Measurements from ENCODE around the gene D2HGDH.

DNA sequence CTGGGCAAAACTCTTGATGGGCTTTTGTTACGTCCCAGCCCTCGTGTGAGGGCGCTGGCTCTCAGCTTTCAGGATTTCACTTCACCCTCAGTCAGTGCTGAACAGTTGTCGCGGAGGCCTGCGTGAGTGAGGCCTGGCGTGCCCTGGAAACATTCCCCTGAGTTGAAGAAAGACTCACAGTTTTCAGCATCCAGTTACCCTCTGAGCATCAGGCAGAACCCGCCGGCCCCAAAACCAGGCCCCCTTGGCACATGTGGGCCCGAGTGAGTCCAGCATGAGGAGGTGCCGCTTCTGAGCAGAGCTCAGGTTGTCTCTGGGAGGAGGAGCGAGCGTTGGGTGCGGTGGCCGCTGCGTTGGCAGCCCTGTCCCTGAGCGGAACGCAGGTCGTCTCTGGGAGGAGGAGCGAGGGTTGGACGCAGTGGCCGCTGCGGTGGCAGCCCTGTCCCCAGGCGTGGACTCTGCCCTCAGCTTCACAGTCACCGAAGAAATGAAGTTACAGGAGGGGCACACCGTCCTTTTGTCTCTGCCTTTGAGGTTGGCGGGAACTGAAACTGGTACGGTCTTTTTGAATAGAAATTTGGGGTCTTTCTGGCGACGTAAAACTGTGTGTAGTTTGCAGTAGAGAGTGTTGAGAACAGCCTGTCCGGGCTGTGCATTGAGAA, 74.4 kb downstream of the D2HGDH start, which contains the start of gene NEU4:
- TF ChIP-seq CTCF (IDR thresholded peaks at IDR 0.05; ENCODE audit: low read length) (no peak), EZH2 (optimal IDR thresholded peaks at IDR 0.05; ENCODE audit: low read depth, low read length) (no peak), EZH2phosphoT487 (IDR thresholded peaks at IDR 0.05; ENCODE audit: low read length) (no peak)
